Measurements from ENCODE around the gene SLC22A12. TPM values are rescaled to one million over a fixed set of nuclear protein-coding genes. Genes with fewer than 3 reads are reported as not detected.

SLC22A12 gene
- total and polyA plus RNA-seq, 2 experiments from 2014 or later: not detected

DNA sequence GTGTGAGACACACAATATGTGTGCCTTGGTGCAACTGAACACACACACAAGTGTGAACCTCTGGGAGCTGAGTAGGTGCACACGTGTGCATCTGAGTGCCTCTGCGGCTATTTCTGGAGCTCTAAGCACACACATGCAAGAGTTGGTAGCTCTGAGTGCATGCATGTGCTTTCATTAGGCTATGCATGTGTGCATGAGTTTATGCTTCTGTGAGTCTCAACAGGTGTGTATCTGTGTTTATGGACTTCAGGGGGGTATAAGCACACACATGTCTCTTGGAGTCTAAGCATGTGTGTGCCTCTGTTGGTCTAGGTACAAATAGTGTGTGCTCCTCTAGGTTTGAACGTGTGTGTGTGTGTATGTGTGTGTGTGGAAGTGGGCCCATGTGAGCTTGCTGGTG, 25.8 kb downstream of the SLC22A12 start:
- Mint-ChIP-seq H3K36me3 (ENCODE audit: low read depth) (no peaks in the 10 kb centered on the region), H3K27me3 (ENCODE audit: insufficient read depth, low read depth, poor library complexity) (peaks cover 18% of the 10 kb centered on the region), H3K9me3 (no peaks in the 10 kb centered on the region), H3K4me1 (peaks cover 16% of the 10 kb centered on the region), H3K4me3 (no peak overlapping the region), H3K27ac (no peak overlapping the region)
- Histone ChIP-seq H4K20me1 (replicated peaks; ENCODE audit: insufficient read depth) (no peaks in the 10 kb centered on the region), H3K27ac (ENCODE audit: low read depth) (no peak overlapping the region), H2AFZ (no peak overlapping the region), H3K36me3 (ENCODE audit: insufficient read depth) (no peaks in the 10 kb centered on the region), H3K4me1 (ENCODE audit: insufficient read depth) (peaks cover 5% of the 10 kb centered on the region; the same call in 1 of the 2 replicates), H3K4me3 (no peak overlapping the region), H3K9me2 (ENCODE audit: insufficient read depth) (no peaks in the 10 kb centered on the region), H3K79me2 (replicated peaks; ENCODE audit: insufficient read depth) (no peaks in the 10 kb centered on the region), H3K27me3 (ENCODE audit: insufficient read depth) (no peaks in the 10 kb centered on the region), H3F3A (replicated peaks; ENCODE audit: low read depth) (no peaks in the 10 kb centered on the region), H3K4me2 (no peak overlapping the region)
- TF ChIP-seq NANOG (IDR thresholded peaks at IDR 0.05; ENCODE audit: borderline replicate concordance) (no peak), JUNB (IDR thresholded peaks at IDR 0.05; ENCODE audit: unreplicated experiment) (no peak), ZNF331 (CRISPR knock-in tag; IDR thresholded peaks at IDR 0.05; ENCODE audit: low read depth) (no peak), STAT1 (IDR thresholded peaks at IDR 0.05; ENCODE audit: unreplicated experiment) (no peak), EZH2phosphoT487 (IDR thresholded peaks at IDR 0.05; ENCODE audit: unreplicated experiment) (no peak), CREB1 (CRISPR knock-in tag; IDR thresholded peaks at IDR 0.05; ENCODE audit: low read depth) (no peak), ZNF114 (CRISPR knock-in tag; IDR thresholded peaks at IDR 0.05) (no peak), EZH2 (IDR thresholded peaks at IDR 0.05; ENCODE audit: low read depth, unreplicated experiment) (no peak), POLR2AphosphoS5 (IDR thresholded peaks at IDR 0.05; ENCODE audit: low read depth) (no peak)
- TF ChIP-seq, protein P1, sequence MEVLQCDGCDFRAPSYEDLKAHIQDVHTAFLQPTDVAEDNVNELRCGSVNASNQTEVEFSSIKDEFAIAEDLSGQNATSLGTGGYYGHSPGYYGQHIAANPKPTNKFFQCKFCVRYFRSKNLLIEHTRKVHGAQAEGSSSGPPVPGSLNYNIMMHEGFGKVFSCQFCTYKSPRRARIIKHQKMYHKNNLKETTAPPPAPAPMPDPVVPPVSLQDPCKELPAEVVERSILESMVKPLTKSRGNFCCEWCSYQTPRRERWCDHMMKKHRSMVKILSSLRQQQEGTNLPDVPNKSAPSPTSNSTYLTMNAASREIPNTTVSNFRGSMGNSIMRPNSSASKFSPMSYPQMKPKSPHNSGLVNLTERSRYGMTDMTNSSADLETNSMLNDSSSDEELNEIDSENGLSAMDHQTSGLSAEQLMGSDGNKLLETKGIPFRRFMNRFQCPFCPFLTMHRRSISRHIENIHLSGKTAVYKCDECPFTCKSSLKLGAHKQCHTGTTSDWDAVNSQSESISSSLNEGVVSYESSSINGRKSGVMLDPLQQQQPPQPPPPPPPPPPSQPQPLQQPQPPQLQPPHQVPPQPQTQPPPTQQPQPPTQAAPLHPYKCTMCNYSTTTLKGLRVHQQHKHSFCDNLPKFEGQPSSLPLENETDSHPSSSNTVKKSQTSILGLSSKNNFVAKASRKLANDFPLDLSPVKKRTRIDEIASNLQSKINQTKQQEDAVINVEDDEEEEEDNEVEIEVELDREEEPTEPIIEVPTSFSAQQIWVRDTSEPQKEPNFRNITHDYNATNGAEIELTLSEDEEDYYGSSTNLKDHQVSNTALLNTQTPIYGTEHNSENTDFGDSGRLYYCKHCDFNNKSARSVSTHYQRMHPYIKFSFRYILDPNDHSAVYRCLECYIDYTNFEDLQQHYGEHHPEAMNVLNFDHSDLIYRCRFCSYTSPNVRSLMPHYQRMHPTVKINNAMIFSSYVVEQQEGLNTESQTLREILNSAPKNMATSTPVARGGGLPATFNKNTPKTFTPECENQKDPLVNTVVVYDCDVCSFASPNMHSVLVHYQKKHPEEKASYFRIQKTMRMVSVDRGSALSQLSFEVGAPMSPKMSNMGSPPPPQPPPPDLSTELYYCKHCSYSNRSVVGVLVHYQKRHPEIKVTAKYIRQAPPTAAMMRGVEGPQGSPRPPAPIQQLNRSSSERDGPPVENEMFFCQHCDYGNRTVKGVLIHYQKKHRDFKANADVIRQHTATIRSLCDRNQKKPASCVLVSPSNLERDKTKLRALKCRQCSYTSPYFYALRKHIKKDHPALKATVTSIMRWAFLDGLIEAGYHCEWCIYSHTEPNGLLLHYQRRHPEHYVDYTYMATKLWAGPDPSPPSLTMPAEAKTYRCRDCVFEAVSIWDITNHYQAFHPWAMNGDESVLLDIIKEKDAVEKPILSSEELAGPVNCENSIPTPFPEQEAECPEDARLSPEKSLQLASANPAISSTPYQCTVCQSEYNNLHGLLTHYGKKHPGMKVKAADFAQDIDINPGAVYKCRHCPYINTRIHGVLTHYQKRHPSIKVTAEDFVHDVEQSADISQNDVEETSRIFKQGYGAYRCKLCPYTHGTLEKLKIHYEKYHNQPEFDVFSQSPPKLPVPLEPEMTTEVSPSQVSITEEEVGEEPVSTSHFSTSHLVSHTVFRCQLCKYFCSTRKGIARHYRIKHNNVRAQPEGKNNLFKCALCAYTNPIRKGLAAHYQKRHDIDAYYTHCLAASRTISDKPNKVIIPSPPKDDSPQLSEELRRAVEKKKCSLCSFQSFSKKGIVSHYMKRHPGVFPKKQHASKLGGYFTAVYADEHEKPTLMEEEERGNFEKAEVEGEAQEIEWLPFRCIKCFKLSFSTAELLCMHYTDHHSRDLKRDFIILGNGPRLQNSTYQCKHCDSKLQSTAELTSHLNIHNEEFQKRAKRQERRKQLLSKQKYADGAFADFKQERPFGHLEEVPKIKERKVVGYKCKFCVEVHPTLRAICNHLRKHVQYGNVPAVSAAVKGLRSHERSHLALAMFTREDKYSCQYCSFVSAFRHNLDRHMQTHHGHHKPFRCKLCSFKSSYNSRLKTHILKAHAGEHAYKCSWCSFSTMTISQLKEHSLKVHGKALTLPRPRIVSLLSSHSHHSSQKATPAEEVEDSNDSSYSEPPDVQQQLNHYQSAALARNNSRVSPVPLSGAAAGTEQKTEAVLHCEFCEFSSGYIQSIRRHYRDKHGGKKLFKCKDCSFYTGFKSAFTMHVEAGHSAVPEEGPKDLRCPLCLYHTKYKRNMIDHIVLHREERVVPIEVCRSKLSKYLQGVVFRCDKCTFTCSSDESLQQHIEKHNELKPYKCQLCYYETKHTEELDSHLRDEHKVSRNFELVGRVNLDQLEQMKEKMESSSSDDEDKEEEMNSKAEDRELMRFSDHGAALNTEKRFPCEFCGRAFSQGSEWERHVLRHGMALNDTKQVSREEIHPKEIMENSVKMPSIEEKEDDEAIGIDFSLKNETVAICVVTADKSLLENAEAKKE (CRISPR knock-in tag; IDR thresholded peaks at IDR 0.05): no peak
- TF ChIP-seq, protein P2, sequence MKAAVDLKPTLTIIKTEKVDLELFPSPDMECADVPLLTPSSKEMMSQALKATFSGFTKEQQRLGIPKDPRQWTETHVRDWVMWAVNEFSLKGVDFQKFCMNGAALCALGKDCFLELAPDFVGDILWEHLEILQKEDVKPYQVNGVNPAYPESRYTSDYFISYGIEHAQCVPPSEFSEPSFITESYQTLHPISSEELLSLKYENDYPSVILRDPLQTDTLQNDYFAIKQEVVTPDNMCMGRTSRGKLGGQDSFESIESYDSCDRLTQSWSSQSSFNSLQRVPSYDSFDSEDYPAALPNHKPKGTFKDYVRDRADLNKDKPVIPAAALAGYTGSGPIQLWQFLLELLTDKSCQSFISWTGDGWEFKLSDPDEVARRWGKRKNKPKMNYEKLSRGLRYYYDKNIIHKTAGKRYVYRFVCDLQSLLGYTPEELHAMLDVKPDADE (IDR thresholded peaks at IDR 0.05): no peak
- TF ChIP-seq, protein P3, sequence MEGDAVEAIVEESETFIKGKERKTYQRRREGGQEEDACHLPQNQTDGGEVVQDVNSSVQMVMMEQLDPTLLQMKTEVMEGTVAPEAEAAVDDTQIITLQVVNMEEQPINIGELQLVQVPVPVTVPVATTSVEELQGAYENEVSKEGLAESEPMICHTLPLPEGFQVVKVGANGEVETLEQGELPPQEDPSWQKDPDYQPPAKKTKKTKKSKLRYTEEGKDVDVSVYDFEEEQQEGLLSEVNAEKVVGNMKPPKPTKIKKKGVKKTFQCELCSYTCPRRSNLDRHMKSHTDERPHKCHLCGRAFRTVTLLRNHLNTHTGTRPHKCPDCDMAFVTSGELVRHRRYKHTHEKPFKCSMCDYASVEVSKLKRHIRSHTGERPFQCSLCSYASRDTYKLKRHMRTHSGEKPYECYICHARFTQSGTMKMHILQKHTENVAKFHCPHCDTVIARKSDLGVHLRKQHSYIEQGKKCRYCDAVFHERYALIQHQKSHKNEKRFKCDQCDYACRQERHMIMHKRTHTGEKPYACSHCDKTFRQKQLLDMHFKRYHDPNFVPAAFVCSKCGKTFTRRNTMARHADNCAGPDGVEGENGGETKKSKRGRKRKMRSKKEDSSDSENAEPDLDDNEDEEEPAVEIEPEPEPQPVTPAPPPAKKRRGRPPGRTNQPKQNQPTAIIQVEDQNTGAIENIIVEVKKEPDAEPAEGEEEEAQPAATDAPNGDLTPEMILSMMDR (conservative IDR thresholded peaks at IDR 0.05; ENCODE audit: low read depth in 2 of 2): no peak
- TF ChIP-seq, protein P4, sequence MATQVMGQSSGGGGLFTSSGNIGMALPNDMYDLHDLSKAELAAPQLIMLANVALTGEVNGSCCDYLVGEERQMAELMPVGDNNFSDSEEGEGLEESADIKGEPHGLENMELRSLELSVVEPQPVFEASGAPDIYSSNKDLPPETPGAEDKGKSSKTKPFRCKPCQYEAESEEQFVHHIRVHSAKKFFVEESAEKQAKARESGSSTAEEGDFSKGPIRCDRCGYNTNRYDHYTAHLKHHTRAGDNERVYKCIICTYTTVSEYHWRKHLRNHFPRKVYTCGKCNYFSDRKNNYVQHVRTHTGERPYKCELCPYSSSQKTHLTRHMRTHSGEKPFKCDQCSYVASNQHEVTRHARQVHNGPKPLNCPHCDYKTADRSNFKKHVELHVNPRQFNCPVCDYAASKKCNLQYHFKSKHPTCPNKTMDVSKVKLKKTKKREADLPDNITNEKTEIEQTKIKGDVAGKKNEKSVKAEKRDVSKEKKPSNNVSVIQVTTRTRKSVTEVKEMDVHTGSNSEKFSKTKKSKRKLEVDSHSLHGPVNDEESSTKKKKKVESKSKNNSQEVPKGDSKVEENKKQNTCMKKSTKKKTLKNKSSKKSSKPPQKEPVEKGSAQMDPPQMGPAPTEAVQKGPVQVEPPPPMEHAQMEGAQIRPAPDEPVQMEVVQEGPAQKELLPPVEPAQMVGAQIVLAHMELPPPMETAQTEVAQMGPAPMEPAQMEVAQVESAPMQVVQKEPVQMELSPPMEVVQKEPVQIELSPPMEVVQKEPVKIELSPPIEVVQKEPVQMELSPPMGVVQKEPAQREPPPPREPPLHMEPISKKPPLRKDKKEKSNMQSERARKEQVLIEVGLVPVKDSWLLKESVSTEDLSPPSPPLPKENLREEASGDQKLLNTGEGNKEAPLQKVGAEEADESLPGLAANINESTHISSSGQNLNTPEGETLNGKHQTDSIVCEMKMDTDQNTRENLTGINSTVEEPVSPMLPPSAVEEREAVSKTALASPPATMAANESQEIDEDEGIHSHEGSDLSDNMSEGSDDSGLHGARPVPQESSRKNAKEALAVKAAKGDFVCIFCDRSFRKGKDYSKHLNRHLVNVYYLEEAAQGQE (IDR thresholded peaks at IDR 0.05; ENCODE audit: unreplicated experiment): no peak
- ATAC-seq (no peak), DNase-seq (ENCODE audit: low spot score) (no peak)
